GM23338 (cell line): ENCODE measurements around the gene CNTN5. TPM values are rescaled to one million over a fixed set of nuclear protein-coding genes. Genes with fewer than 3 reads are reported as not detected.

Source experiments
- ATAC-seq: fragments of 200-7000 bp; cut with Tn5 transposase; 3 replicates; pipeline ENCODE4 v1.9.1; 2020
- DNase-seq: peaks from one replicate; pipeline ENCODE4 v3.0.0-alpha.2; 2015; ENCODE audit warnings: low spot score
- H2AFZ ChIP-seq: fragments of 200-600 bp; sonication (generic); 2 replicates; pipeline ENCODE4 v1.8.0; 2016; ENCODE audit warnings: antibody characterized with exemption, mild to moderate bottlenecking, moderate library complexity
- H3F3A ChIP-seq: fragments of 200-600 bp; sonication (generic); replicated peaks from 2 replicates; pipeline ENCODE4 v1.8.0; 2017; ENCODE audit warnings: antibody characterized with exemption, mixed run types, low read depth
- H3K27ac ChIP-seq: fragments of 200-600 bp; sonication (generic); 2 replicates; pipeline ENCODE4 v1.6.1; 2016; ENCODE audit warnings: low read depth
- H3K27me3 ChIP-seq: fragments of 200-600 bp; sonication (generic); 2 replicates; pipeline ENCODE4 v1.8.0; 2016; ENCODE audit warnings: mild to moderate bottlenecking, mixed run types, moderate library complexity; ENCODE audit not compliant: insufficient read depth
- H3K36me3 ChIP-seq: fragments of 200-600 bp; sonication (generic); 2 replicates; pipeline ENCODE4 v1.8.0; 2016; ENCODE audit warnings: mild to moderate bottlenecking; ENCODE audit not compliant: insufficient read depth
- H3K4me1 ChIP-seq: fragments of 200-600 bp; sonication (generic); 2 replicates; pipeline ENCODE4 v1.8.0; 2016; ENCODE audit warnings: mild to moderate bottlenecking, moderate library complexity; ENCODE audit not compliant: insufficient read depth
- H3K4me2 ChIP-seq: fragments of 200-600 bp; sonication (generic); 2 replicates; pipeline ENCODE4 v1.7.1; 2017; ENCODE audit warnings: mixed run types
- H3K4me3 ChIP-seq: fragments of 200-600 bp; sonication (generic); 2 replicates; pipeline ENCODE4 v1.6.1; 2016; ENCODE audit warnings: mixed run types
- H3K79me2 ChIP-seq: fragments of 200-600 bp; sonication (generic); replicated peaks from 2 replicates; pipeline ENCODE4 v1.8.0; 2017; ENCODE audit warnings: mild to moderate bottlenecking; ENCODE audit not compliant: insufficient read depth
- H3K9me2 ChIP-seq: fragments of 200-600 bp; sonication (generic); 2 replicates; pipeline ENCODE4 v1.8.0; 2017; ENCODE audit not compliant: insufficient read depth
- H4K20me1 ChIP-seq: fragments of 200-600 bp; sonication (generic); replicated peaks from 2 replicates; pipeline ENCODE4 v1.8.0; 2017; ENCODE audit warnings: mild to moderate bottlenecking; ENCODE audit not compliant: insufficient read depth
- H3K27ac Mint-ChIP-seq: 2 replicates; pipeline ENCODE4 v1.8.0; 2020; ENCODE audit warnings: inconsistent platforms, mild to moderate bottlenecking, moderate library complexity, mixed read lengths
- H3K27me3 Mint-ChIP-seq: 3 replicates; pipeline ENCODE4 v1.8.0; 2022; ENCODE audit warnings: low read depth, mild to moderate bottlenecking, moderate library complexity, mixed read lengths, inconsistent platforms; ENCODE audit not compliant: insufficient read depth, poor library complexity
- H3K36me3 Mint-ChIP-seq: 3 replicates; pipeline ENCODE4 v1.8.0; 2021; ENCODE audit warnings: low read depth, mild to moderate bottlenecking, inconsistent platforms, moderate library complexity, mixed read lengths
- H3K4me1 Mint-ChIP-seq: 3 replicates; pipeline ENCODE4 v1.8.0; 2020; ENCODE audit warnings: mild to moderate bottlenecking, inconsistent platforms, mixed read lengths
- H3K4me3 Mint-ChIP-seq: 3 replicates; pipeline ENCODE4 v1.8.0; 2021; ENCODE audit warnings: moderate library complexity, mild to moderate bottlenecking, inconsistent platforms, mixed read lengths
- H3K9me3 Mint-ChIP-seq: 3 replicates; pipeline ENCODE4 v1.8.0; 2020; ENCODE audit warnings: moderate library complexity, mild to moderate bottlenecking, inconsistent platforms, mixed read lengths
- CREB1 ChIP-seq: fragments of 250-450 bp; sonication (Bioruptor Pico); IDR thresholded peaks from 2 replicates; pipeline ENCODE4 v1.5.0; 2020; ENCODE audit warnings: low read depth, mild to moderate bottlenecking, moderate library complexity
- EZH2 ChIP-seq: fragments of 200-600 bp; sonication (generic); IDR thresholded peaks from one replicate; pipeline ENCODE4 v1.8.0; 2017; ENCODE audit warnings: antibody characterized with exemption, mild to moderate bottlenecking, low read depth; ENCODE audit not compliant: unreplicated experiment
- EZH2phosphoT487 ChIP-seq: fragments of 200-600 bp; sonication (generic); IDR thresholded peaks from one replicate; pipeline ENCODE4 v1.8.1; 2018; ENCODE audit warnings: antibody characterized with exemption; ENCODE audit not compliant: unreplicated experiment
- JUNB ChIP-seq: IDR thresholded peaks from one replicate; pipeline ENCODE4 v1.6.1; 2016; ENCODE audit warnings: antibody characterized with exemption; ENCODE audit not compliant: unreplicated experiment
- NANOG ChIP-seq: IDR thresholded peaks from 2 replicates; pipeline ENCODE4 v1.6.1; 2016; ENCODE audit warnings: antibody characterized with exemption, borderline replicate concordance
- POLR2AphosphoS5 ChIP-seq: IDR thresholded peaks from 2 replicates; pipeline ENCODE4 v1.6.1; 2016; ENCODE audit warnings: antibody characterized with exemption, low read depth
- STAT1 ChIP-seq: IDR thresholded peaks from one replicate; pipeline ENCODE4 v1.6.1; 2016; ENCODE audit warnings: antibody characterized with exemption; ENCODE audit not compliant: unreplicated experiment
- ZNF114 ChIP-seq: fragments of 250-450 bp; sonication (Bioruptor Pico); IDR thresholded peaks from 2 replicates; pipeline ENCODE4 v1.5.0; 2020; ENCODE audit warnings: mild to moderate bottlenecking, moderate library complexity
- ZNF331 ChIP-seq: fragments of 250-450 bp; sonication (Bioruptor Pico); IDR thresholded peaks from 2 replicates; pipeline ENCODE4 v1.5.0; 2020; ENCODE audit warnings: low read depth, mild to moderate bottlenecking, moderate library complexity
- polyA plus RNA-seq: library from polyadenylated mRNA; unstranded; fragments of >200 nt; fragmentation: Nextera tagmentation; extraction: Ambion mirVana; gene quantifications from 2 replicates; pipeline ENCODE4 v1.2.1, GENCODE V29; 2016
- total RNA-seq: library from RNA; depleted of rRNA; stranded (reverse); fragments of >200 nt; shearing (Covaris generic); gene quantifications from 2 replicates; pipeline ENCODE4 v1.2.3, GENCODE V29; 2014
- TF ChIP-seq, protein P1 (sequence below): fragments of 250-450 bp; sonication (Bioruptor Pico); IDR thresholded peaks from 2 replicates; pipeline ENCODE4 v1.5.0; 2020; ENCODE audit warnings: mild to moderate bottlenecking, moderate library complexity
- TF ChIP-seq, protein P2 (sequence below): IDR thresholded peaks from 2 replicates; pipeline ENCODE4 v1.6.1; 2016; ENCODE audit warnings: antibody characterized with exemption
- TF ChIP-seq, protein P3 (sequence below): IDR thresholded peaks from one replicate; pipeline ENCODE4 v1.6.1; 2018; ENCODE audit warnings: antibody characterized with exemption; ENCODE audit not compliant: unreplicated experiment
- TF ChIP-seq, protein P4 (sequence below), 2 experiments: fragments of 200-600 bp in 1 of 2; sonication (generic) in 1 of 2; conservative IDR thresholded peaks; 2 replicates each; pipeline versions ENCODE4 v1.5.1 to v1.6.1; 2016 to 2017; ENCODE audit warnings: antibody characterized with exemption in 2 of 2, low read depth in 2 of 2, mild to moderate bottlenecking in 2 of 2, moderate library complexity in 1 of 2

The CNTN5 gene
- total and polyA plus RNA-seq, 2 experiments from 2014 or later: not detected

DNA sequence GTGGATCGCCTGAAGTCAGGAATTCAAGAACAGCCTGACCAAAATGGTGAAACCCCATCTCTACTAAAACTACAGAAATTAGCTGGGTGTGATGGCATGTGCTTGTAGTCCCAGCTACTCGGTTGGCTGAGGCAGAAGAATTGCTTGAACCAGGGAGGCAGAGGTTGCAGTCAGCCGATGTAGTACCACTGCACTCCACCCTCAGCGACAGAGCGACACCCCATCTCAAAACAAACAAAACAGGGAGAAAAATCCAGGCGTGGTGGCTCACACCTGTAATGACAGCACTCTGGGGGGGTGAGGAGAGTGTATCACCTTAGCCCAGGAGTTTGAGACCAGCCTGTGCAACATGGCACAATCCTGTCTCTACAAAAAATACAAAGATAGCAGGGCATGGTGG, 864.0 kb downstream of the CNTN5 start:
- no peaks in the 10 kb centered on the region for H3K79me2 ChIP-seq
- H3K27me3 Mint-ChIP-seq: no peaks in the 10 kb centered on the region
- H3K4me3 Mint-ChIP-seq: no peak overlapping the region
- H3K36me3 ChIP-seq: no peaks in the 10 kb centered on the region
- DNase-seq: peak; percentile 25
- no peaks in the 10 kb centered on the region for H3K9me3 Mint-ChIP-seq
- TF ChIP-seq STAT1: no peak
- no peak for TF ChIP-seq POLR2AphosphoS5
- TF ChIP-seq, protein P1, sequence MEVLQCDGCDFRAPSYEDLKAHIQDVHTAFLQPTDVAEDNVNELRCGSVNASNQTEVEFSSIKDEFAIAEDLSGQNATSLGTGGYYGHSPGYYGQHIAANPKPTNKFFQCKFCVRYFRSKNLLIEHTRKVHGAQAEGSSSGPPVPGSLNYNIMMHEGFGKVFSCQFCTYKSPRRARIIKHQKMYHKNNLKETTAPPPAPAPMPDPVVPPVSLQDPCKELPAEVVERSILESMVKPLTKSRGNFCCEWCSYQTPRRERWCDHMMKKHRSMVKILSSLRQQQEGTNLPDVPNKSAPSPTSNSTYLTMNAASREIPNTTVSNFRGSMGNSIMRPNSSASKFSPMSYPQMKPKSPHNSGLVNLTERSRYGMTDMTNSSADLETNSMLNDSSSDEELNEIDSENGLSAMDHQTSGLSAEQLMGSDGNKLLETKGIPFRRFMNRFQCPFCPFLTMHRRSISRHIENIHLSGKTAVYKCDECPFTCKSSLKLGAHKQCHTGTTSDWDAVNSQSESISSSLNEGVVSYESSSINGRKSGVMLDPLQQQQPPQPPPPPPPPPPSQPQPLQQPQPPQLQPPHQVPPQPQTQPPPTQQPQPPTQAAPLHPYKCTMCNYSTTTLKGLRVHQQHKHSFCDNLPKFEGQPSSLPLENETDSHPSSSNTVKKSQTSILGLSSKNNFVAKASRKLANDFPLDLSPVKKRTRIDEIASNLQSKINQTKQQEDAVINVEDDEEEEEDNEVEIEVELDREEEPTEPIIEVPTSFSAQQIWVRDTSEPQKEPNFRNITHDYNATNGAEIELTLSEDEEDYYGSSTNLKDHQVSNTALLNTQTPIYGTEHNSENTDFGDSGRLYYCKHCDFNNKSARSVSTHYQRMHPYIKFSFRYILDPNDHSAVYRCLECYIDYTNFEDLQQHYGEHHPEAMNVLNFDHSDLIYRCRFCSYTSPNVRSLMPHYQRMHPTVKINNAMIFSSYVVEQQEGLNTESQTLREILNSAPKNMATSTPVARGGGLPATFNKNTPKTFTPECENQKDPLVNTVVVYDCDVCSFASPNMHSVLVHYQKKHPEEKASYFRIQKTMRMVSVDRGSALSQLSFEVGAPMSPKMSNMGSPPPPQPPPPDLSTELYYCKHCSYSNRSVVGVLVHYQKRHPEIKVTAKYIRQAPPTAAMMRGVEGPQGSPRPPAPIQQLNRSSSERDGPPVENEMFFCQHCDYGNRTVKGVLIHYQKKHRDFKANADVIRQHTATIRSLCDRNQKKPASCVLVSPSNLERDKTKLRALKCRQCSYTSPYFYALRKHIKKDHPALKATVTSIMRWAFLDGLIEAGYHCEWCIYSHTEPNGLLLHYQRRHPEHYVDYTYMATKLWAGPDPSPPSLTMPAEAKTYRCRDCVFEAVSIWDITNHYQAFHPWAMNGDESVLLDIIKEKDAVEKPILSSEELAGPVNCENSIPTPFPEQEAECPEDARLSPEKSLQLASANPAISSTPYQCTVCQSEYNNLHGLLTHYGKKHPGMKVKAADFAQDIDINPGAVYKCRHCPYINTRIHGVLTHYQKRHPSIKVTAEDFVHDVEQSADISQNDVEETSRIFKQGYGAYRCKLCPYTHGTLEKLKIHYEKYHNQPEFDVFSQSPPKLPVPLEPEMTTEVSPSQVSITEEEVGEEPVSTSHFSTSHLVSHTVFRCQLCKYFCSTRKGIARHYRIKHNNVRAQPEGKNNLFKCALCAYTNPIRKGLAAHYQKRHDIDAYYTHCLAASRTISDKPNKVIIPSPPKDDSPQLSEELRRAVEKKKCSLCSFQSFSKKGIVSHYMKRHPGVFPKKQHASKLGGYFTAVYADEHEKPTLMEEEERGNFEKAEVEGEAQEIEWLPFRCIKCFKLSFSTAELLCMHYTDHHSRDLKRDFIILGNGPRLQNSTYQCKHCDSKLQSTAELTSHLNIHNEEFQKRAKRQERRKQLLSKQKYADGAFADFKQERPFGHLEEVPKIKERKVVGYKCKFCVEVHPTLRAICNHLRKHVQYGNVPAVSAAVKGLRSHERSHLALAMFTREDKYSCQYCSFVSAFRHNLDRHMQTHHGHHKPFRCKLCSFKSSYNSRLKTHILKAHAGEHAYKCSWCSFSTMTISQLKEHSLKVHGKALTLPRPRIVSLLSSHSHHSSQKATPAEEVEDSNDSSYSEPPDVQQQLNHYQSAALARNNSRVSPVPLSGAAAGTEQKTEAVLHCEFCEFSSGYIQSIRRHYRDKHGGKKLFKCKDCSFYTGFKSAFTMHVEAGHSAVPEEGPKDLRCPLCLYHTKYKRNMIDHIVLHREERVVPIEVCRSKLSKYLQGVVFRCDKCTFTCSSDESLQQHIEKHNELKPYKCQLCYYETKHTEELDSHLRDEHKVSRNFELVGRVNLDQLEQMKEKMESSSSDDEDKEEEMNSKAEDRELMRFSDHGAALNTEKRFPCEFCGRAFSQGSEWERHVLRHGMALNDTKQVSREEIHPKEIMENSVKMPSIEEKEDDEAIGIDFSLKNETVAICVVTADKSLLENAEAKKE (CRISPR knock-in tag): no peak
- TF ChIP-seq NANOG: no peak
- TF ChIP-seq EZH2phosphoT487: no peak
- TF ChIP-seq, protein P2, sequence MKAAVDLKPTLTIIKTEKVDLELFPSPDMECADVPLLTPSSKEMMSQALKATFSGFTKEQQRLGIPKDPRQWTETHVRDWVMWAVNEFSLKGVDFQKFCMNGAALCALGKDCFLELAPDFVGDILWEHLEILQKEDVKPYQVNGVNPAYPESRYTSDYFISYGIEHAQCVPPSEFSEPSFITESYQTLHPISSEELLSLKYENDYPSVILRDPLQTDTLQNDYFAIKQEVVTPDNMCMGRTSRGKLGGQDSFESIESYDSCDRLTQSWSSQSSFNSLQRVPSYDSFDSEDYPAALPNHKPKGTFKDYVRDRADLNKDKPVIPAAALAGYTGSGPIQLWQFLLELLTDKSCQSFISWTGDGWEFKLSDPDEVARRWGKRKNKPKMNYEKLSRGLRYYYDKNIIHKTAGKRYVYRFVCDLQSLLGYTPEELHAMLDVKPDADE: no peak
- TF ChIP-seq JUNB: no peak
- no peak for TF ChIP-seq EZH2
- TF ChIP-seq, protein P3, sequence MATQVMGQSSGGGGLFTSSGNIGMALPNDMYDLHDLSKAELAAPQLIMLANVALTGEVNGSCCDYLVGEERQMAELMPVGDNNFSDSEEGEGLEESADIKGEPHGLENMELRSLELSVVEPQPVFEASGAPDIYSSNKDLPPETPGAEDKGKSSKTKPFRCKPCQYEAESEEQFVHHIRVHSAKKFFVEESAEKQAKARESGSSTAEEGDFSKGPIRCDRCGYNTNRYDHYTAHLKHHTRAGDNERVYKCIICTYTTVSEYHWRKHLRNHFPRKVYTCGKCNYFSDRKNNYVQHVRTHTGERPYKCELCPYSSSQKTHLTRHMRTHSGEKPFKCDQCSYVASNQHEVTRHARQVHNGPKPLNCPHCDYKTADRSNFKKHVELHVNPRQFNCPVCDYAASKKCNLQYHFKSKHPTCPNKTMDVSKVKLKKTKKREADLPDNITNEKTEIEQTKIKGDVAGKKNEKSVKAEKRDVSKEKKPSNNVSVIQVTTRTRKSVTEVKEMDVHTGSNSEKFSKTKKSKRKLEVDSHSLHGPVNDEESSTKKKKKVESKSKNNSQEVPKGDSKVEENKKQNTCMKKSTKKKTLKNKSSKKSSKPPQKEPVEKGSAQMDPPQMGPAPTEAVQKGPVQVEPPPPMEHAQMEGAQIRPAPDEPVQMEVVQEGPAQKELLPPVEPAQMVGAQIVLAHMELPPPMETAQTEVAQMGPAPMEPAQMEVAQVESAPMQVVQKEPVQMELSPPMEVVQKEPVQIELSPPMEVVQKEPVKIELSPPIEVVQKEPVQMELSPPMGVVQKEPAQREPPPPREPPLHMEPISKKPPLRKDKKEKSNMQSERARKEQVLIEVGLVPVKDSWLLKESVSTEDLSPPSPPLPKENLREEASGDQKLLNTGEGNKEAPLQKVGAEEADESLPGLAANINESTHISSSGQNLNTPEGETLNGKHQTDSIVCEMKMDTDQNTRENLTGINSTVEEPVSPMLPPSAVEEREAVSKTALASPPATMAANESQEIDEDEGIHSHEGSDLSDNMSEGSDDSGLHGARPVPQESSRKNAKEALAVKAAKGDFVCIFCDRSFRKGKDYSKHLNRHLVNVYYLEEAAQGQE: no peak
- TF ChIP-seq, protein P4, sequence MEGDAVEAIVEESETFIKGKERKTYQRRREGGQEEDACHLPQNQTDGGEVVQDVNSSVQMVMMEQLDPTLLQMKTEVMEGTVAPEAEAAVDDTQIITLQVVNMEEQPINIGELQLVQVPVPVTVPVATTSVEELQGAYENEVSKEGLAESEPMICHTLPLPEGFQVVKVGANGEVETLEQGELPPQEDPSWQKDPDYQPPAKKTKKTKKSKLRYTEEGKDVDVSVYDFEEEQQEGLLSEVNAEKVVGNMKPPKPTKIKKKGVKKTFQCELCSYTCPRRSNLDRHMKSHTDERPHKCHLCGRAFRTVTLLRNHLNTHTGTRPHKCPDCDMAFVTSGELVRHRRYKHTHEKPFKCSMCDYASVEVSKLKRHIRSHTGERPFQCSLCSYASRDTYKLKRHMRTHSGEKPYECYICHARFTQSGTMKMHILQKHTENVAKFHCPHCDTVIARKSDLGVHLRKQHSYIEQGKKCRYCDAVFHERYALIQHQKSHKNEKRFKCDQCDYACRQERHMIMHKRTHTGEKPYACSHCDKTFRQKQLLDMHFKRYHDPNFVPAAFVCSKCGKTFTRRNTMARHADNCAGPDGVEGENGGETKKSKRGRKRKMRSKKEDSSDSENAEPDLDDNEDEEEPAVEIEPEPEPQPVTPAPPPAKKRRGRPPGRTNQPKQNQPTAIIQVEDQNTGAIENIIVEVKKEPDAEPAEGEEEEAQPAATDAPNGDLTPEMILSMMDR (conservative IDR thresholded peaks at IDR 0.05; ENCODE audit: low read depth in 2 of 2): no peak
- TF ChIP-seq ZNF114 (CRISPR knock-in tag): no peak
- no peak for TF ChIP-seq ZNF331 (CRISPR knock-in tag)
- TF ChIP-seq CREB1 (CRISPR knock-in tag): no peak
- H3K27me3 ChIP-seq: no peaks in the 10 kb centered on the region
- H3K36me3 Mint-ChIP-seq: no peaks in the 10 kb centered on the region
- no peak overlapping the region for H3K4me2 ChIP-seq
- no peaks in the 10 kb centered on the region for H3K9me2 ChIP-seq
- 0 out of 2 replicates have a peak overlapping the region, but pooled peaks have one; percentile 48 for H2AFZ ChIP-seq
- ATAC-seq: peak; percentile 72
- H3K27ac Mint-ChIP-seq: no peak overlapping the region
- H3K4me1 Mint-ChIP-seq: no peaks in the 10 kb centered on the region
- no peaks in the 10 kb centered on the region for H3F3A ChIP-seq
- H3K4me3 ChIP-seq: no peak overlapping the region
- H3K4me1 ChIP-seq: no peaks in the 10 kb centered on the region
- H4K20me1 ChIP-seq: no peaks in the 10 kb centered on the region
- H3K27ac ChIP-seq: no peak overlapping the region
